SK-N-SH treated with all-trans-retinoic acid at 6 μM for 48 hours (cell line): Measurements from ENCODE around the gene HLCS.

ENCODE experiments used
- ATAC-seq: fragments of 200-7000 bp; cut with Tn5 transposase; 3 replicates; pipeline ENCODE4 v1.9.1; 2020; ENCODE audit warnings: mild to moderate bottlenecking, moderate library complexity
- ARNTL ChIP-seq: fragments of 450-650 bp; formaldehyde crosslinking; IDR thresholded peaks from 2 replicates; pipeline ENCODE4 v1.5.0; 2020; ENCODE audit warnings: low read depth, mild to moderate bottlenecking, moderate library complexity, borderline replicate concordance
- CREB5 ChIP-seq: fragments of 250-450 bp; sonication (Bioruptor Pico); IDR thresholded peaks from 2 replicates; pipeline ENCODE4 v1.5.1; 2020; ENCODE audit warnings: low read depth, mild to moderate bottlenecking, moderate library complexity
- CSDC2 ChIP-seq: fragments of 250-450 bp; sonication (Bioruptor Pico); IDR thresholded peaks from 2 replicates; pipeline ENCODE4 v1.5.0; 2020; ENCODE audit warnings: mild to moderate bottlenecking, moderate library complexity
- CSRNP3 ChIP-seq: fragments of 250-450 bp; sonication (Bioruptor Pico); IDR thresholded peaks from 2 replicates; pipeline ENCODE4 v1.5.1; 2021; ENCODE audit warnings: mild to moderate bottlenecking, moderate library complexity
- ESRRG ChIP-seq: fragments of 250-450 bp; sonication (Bioruptor Pico); IDR thresholded peaks from 2 replicates; pipeline ENCODE4 v1.6.1; 2021; ENCODE audit warnings: mild to moderate bottlenecking
- GLIS3 ChIP-seq: fragments of 250-450 bp; sonication (Bioruptor Pico); IDR thresholded peaks from 2 replicates; pipeline ENCODE4 v1.5.0; 2020; ENCODE audit warnings: mild to moderate bottlenecking, moderate library complexity
- ISL1 ChIP-seq: fragments of 250-450 bp; sonication (Bioruptor Pico); IDR thresholded peaks from 2 replicates; pipeline ENCODE4 v2.1.2; 2022; ENCODE audit warnings: mild to moderate bottlenecking, moderate library complexity
- OSR1 ChIP-seq: fragments of 250-450 bp; sonication (Bioruptor Pico); IDR thresholded peaks from 2 replicates; pipeline ENCODE4 v1.8.0; 2022; ENCODE audit warnings: moderate library complexity, mild to moderate bottlenecking, inconsistent platforms
- PATZ1 ChIP-seq: fragments of 250-450 bp; sonication (Bioruptor Pico); IDR thresholded peaks from 2 replicates; pipeline ENCODE4 v1.8.0; 2020; ENCODE audit warnings: mild to moderate bottlenecking, moderate library complexity, borderline replicate concordance
- POU6F1 ChIP-seq: fragments of 250-450 bp; sonication (Bioruptor Pico); IDR thresholded peaks from 2 replicates; pipeline ENCODE4 v1.8.0; 2021; ENCODE audit warnings: low read depth, mild to moderate bottlenecking, moderate library complexity, borderline replicate concordance
- PPARA ChIP-seq: fragments of 250-450 bp; sonication (Bioruptor Pico); IDR thresholded peaks from 2 replicates; pipeline ENCODE4 v1.5.0; 2020; ENCODE audit warnings: mild to moderate bottlenecking, borderline replicate concordance
- RARB ChIP-seq: fragments of 250-450 bp; sonication (Bioruptor Pico); IDR thresholded peaks from 2 replicates; pipeline ENCODE4 v1.8.0; 2021; ENCODE audit warnings: mild to moderate bottlenecking, moderate library complexity
- SNAI2 ChIP-seq: fragments of 250-450 bp; sonication (Bioruptor Pico); IDR thresholded peaks from 2 replicates; pipeline ENCODE4 v1.5.0; 2020; ENCODE audit warnings: mild to moderate bottlenecking, moderate library complexity
- TCF4 ChIP-seq: fragments of 250-450 bp; sonication (Bioruptor Pico); IDR thresholded peaks from 2 replicates; pipeline ENCODE4 v1.8.0; 2021; ENCODE audit warnings: mild to moderate bottlenecking, moderate library complexity, borderline replicate concordance
- TSHZ2 ChIP-seq: fragments of 250-450 bp; sonication (Bioruptor Pico); IDR thresholded peaks from 2 replicates; pipeline ENCODE4 v1.5.0; 2020; ENCODE audit warnings: mild to moderate bottlenecking, moderate library complexity
- ZC3H10 ChIP-seq: fragments of 250-450 bp; sonication (Bioruptor Pico); IDR thresholded peaks from 2 replicates; pipeline ENCODE4 v1.5.1; 2021; ENCODE audit warnings: mild to moderate bottlenecking, moderate library complexity
- ZFP3 ChIP-seq: fragments of 250-450 bp; sonication (Bioruptor Pico); IDR thresholded peaks from 2 replicates; pipeline ENCODE4 v1.5.0; 2020; ENCODE audit warnings: mild to moderate bottlenecking, moderate library complexity
- ZFP30 ChIP-seq: fragments of 450-650 bp; formaldehyde crosslinking; IDR thresholded peaks from 2 replicates; pipeline ENCODE4 v1.5.0; 2022; ENCODE audit warnings: mild to moderate bottlenecking, moderate library complexity
- ZNF8 ChIP-seq: fragments of 450-650 bp; formaldehyde crosslinking; IDR thresholded peaks from 2 replicates; pipeline ENCODE4 v1.5.0; 2020; ENCODE audit warnings: mild to moderate bottlenecking, moderate library complexity

The HLCS gene

GRCh38 chr21:36703626-36704280 is 262.7 kb downstream of the HLCS start:
- TF ChIP-seq CSDC2 (CRISPR knock-in tag) = no peak
- TF ChIP-seq RARB (CRISPR knock-in tag) = no peak
- no peak for TF ChIP-seq CSRNP3 (CRISPR knock-in tag)
- TF ChIP-seq OSR1 (CRISPR knock-in tag) = no peak
- no peak for TF ChIP-seq ISL1 (CRISPR knock-in tag)
- no peak for TF ChIP-seq SNAI2 (CRISPR knock-in tag)
- no peak for TF ChIP-seq TSHZ2
- no peak for TF ChIP-seq PATZ1 (CRISPR knock-in tag)
- no peak for TF ChIP-seq TCF4 (CRISPR knock-in tag)
- TF ChIP-seq ZFP3 (CRISPR knock-in tag) = no peak
- TF ChIP-seq POU6F1 = no peak
- TF ChIP-seq PPARA (CRISPR knock-in tag) = no peak
- TF ChIP-seq CREB5 = no peak
- TF ChIP-seq GLIS3 = no peak
- no peak for TF ChIP-seq ZC3H10
- TF ChIP-seq, all 23 proteins: peak for 0
- no peak for ATAC-seq

- no peak for ATAC-seq
- no peak for TF ChIP-seq TCF4 (CRISPR knock-in tag)
- no peak for TF ChIP-seq OSR1 (CRISPR knock-in tag)
- no peak for TF ChIP-seq TSHZ2
- no peak for TF ChIP-seq ZFP3 (CRISPR knock-in tag)
- no peak for TF ChIP-seq ARNTL (CRISPR knock-in tag)
- TF ChIP-seq PATZ1 (CRISPR knock-in tag) = no peak
- no peak for TF ChIP-seq ZNF8 (CRISPR knock-in tag)
- TF ChIP-seq POU6F1 = no peak
- TF ChIP-seq ZFP30 (CRISPR knock-in tag) = no peak
- TF ChIP-seq PPARA (CRISPR knock-in tag) = no peak
- no peak for TF ChIP-seq CREB5
- no peak for TF ChIP-seq CSDC2 (CRISPR knock-in tag)
- no peak for TF ChIP-seq GLIS3
- TF ChIP-seq ESRRG (CRISPR knock-in tag) = no peak
Measured at GRCh38 chr21:36703123-36703522, 263.3 kb downstream of the HLCS start.
